KBM-7 (cell line): ENCODE data around the gene NCOA6.
"Not testable (repeated sequence)": the region's sequence is repeated elsewhere in the genome, so short reads cannot be mapped to it uniquely, and the experiment has no call there.

Source experiments
- DNase-seq: peaks from one replicate; pipeline ENCODE4 v3.0.0-alpha.2; 2015
- in situ Hi-C: fragments of 300-500 bp; cut with MboI; formaldehyde crosslinking; loops from 2 replicates; pipeline ENCODE4 v1.14.3; 2020; ENCODE audit warnings: low sequenced_read_pairs, low pct_unique_long_range_greater_than_20kb, mixed read lengths

NCOA6 gene

DNA sequence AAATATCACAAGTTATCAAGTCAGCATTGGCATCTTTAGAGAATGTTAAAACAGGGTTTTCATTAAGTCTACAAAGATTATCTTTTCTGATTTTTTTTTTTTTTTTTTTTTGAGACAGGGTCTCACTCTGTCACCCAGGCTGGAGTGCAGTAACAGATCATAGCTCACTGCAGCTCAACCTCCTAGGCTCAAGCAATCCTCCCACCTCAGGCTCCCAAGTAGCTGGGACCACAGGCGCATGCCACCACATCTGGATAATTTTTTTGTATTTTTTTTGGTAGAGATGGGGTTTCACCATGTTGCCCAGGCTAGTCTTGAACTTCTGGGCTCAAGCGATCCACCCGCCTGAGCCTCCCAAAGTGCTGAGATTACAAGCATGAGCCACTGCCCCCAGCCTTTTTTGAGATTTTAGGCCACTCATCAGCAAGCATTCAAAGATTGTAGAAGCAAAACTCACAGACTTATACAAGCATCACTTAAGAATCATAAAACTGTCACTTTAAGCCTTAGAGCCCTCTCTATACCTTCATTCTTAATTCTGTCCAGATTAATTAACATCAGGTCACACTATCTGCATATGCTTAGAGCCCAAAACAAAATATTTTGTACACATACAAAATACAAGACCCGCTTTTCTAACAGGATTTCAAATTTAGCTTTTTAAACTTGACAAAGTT, 32.6 kb downstream of the NCOA6 start:
- DNase-seq = no peak
- in situ Hi-C loops = no loop called here

DNA sequence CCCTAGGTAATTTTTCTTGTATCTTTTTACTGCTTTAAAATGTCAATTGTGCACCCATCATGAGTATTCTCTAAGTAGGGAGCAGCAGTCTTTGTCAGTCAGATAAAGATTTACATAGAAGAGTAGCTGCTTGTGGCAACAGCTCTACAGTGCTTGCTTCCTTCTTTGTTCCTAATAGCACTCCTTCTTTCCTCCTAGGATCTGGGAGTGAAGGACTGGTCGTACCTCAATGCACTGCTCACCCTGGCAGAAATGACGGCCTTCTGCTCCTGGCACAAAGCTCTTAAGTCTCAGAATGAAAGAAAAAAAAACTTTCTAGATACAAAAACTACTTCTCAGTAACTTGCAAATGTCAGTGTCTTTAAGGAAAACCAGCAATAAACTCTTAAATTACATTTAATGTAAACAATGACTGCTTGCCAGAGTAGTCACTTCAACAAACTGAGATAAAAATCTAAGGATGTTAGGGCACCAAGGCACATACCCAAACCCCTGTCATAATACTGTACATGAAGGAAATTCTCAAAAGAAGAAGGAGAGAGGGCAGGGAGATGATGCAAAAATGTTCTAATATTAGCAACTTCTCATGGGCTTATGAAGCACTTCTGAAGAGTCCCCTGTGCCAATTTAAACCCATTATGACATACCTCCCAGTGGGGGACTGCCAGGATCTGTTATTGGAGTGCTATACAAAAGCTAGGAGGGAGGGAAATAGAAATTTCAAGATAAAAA, 34.0 kb downstream of the NCOA6 start:
- no peak for DNase-seq
- in situ Hi-C loops = no loop called here

DNA sequence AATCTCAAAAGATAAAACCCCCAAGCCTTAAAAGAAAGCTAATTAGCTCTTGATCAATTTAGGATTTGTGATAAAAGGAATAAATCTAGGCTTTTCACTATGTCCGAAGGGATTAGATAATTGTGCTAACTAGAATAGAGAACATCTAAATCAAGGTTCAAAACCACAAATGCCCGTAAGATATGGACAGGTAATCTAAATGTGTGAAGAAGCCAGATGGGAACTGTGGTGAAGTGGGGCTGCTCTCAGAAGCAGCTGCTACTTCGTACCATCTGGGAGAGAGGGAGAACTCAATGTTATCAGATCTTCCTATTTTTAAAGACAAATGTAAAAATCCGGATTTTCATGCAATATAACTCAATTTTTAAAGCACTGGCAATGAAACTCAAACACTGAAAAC, 44.2 kb downstream of the NCOA6 start:
- DNase-seq = no peak
- in situ Hi-C loops = no loop called here

DNA sequence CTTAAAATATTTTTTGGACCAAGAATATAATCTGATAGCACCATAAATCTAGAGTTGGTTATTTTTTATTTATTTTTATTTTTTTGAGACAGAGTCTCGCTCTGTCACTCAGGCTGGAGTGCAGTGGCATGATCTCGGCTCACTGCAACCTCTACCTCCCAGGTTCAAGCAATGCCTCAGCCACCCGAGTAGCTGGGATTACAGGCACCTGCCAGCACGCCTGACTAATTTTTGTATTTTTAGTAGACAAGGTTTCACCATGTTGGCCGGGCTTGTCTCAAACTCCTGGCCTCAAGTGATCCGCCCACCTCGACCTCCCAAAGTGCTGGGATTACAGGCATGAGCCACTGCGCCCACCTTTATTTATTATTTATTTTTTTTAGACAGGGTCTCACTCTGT, 45.2 kb downstream of the NCOA6 start:
- DNase-seq, in situ Hi-C loops: not testable (repeated sequence)

DNA sequence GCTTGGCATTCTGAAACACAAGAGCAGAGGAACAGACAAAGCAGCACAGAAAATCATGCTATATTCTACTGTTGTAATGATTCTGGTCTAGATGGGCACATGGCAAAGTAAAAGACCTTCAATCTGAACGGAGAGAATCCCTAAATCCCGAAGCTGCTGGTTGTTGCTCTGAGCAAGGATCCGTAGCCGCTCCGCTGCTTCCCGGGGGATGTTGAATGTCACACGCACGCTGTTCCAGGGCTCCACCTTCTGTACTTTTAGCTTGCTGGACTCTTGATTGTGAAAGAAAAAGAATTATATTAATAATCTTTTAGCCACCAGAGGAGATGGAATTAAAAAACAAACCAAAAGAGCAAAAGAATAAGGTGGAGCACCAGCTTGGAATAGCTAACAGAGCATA, 49.3 kb downstream of the NCOA6 start:
- no peak for DNase-seq
- in situ Hi-C loops = no loop called here

DNA sequence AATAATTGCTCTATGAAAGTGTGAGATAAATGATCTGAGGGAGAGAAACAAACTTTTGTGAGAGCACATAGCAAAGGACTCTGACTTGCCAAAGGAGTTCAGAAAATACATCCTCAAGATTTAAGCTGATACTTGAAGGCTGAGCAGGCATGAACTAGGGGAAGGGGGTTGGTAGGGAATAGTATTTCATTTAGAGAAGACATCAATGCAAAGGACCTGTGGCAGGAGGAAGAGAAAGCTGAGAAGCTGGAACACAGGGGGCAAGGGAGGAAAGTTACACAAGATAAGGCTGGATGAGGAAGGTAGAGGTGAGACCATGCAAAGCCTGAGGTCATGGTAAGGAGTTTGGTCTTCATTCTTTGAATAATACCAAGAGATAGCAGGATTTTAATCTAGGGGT, 50.6 kb downstream of the NCOA6 start:
- no peak for DNase-seq
- in situ Hi-C loops = no loop called here

DNA sequence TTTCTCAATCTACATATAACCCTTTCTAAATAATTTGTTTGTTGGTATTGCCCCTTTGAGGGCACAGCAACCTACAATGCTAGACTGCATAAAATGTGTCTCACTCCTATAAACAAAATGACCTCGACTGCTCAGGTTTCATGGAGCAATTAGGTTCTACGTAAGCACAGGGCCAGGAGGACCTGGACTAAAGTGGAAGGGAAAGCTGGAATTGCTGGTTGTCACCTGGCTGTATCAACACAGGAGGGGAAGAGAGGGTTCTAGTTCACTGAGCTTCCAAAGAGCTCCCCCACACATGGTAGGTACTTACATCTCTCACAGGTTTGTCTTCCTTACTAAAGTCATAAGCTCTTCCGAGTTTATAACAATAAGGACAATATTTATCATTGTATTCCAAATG, 51.0 kb downstream of the NCOA6 start:
- in situ Hi-C loops = no loop called here
- DNase-seq = no peak

DNA sequence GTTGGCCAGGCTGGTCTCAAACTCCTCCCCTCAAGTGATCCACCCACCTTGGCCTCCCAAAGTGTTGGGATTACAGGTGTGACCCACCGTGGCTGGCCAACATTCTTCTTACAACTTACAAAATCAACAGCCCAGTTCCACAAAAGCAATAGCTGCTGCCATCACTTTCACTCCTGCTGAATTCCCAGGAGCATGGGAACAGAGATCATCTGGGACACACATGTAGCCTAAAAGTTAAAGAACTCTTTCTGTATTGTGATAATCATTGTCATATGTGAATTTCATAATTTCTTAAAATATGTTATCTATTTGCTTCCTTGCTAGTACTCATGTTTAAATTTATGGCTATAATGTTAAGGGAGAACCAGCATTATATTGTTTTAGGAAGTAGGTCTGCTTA, 51.7 kb downstream of the NCOA6 start:
- no peak for DNase-seq
- in situ Hi-C loops = no loop called here

DNA sequence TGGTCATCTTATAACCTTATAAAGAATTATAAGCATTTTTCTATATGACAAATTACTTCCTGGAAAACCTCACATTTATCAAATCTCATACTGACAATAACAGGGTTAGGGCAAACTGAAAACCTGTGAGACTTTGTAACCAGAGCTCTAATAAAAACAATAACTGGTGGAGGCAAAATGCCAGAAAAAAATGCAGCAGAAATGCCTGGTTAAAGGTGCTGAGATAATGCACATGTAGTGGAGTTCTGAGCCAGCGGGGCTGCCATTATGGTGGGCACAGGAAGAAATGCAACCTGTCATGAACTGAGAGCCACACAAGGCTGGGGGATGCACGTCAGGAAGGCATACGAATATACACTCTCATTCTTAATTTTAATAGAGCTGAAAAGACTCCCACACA, 53.0 kb downstream of the NCOA6 start:
- in situ Hi-C loops = no loop called here
- no peak for DNase-seq

DNA sequence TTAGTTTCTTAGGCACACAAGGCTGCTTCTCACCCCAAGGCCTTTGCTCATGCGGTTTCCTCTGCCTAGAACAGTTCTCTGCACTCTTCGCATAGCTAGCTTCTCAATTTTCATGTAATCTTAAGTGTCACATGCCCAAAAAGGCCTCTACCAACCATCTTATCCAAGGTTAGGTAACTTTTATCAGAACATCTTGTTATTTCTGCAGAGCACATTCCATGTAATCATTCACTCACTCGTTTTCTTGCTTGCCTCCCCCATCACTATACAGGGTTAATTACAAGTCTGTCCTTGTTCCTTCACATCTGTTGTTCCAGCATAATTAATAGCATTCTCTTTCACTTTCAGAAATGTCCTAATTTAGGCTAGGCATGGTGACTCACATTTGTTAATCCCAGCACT, 53.8 kb downstream of the NCOA6 start:
- in situ Hi-C loops = no loop called here
- no peak for DNase-seq

DNA sequence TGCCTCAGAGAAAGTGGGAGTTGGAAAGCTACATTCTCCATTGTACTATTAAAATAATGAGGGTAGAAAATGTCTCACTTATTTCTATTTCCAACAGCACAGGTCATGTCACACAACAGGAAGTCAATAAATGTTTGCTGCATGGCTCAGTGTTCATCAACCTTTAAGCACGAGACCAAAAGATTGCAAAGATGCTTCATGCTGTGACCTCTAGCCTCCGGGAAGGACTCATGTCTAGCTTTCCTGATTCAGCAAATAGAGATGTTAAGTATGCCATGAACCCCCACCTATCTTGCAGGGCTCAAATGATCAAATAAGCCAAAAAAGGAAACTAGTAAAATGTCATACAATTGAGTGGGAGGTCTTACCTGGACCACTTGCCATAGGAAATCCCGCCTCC, 57.4 kb downstream of the NCOA6 start:
- DNase-seq = no peak
- in situ Hi-C loops = no loop called here

DNA sequence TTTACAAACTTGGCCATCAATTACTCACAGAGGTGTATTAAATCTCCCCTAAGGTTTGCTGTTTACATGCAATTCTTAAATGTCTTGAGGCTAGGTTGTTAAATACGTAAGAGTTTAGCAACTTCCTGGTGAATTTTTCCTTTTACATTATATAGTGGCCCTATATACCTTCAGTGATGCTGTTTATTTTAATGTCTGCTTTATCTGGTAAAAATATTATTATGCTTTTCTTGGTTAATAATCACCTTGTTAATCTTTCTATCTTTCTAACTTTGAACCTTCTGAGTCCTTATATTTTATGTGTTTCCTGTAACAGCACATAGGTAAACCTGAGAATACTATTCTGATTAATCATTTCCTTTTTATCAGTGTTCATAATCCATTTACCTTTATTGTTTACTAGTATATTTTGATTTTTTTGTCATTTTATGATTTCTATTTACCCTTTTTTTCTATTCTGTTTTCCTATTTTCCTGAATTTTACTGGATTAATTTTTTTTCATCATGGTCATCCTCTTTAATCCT, 63.4 kb downstream of the NCOA6 start:
- no peak for DNase-seq
- in situ Hi-C loops = no loop called here

DNA sequence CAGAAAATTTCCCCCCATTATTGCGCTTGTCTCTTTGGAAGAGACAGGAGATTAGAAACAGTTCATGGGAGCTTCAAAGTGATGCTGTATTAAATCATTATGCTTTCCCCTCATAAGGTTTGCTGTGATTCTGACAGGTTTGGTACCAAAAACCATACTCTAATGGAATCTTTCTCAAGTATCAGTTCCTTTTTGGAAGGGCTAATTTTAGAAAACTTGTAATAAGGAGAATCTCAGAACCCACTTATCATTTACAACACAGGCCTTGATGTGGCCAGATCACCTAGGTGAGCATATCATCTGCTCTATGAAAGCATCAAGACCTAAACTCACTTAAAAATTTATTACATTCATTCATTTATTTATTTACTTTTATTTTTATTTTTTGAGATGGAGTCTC, 70.1 kb downstream of the NCOA6 start:
- in situ Hi-C loops = no loop called here
- no peak for DNase-seq

DNA sequence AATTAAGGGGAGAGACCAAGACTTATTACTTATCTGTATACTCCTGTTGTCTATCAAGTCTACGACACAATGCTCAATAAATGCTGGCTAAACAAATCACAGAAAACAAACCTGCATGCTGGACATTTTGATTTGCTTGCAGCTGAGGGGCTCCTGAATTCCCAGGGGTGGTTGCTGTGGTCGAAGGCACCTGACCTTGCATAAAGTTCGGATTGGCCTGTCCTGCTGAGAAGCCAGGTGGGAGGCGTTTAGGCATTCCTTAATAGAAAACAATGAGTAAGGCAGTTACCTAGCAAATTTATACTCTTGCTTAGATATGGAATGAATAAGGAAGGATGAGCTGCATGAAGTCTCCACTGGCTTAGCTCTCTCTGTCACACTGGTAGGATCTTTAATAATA, 70.8 kb downstream of the NCOA6 start:
- no peak for DNase-seq

DNA sequence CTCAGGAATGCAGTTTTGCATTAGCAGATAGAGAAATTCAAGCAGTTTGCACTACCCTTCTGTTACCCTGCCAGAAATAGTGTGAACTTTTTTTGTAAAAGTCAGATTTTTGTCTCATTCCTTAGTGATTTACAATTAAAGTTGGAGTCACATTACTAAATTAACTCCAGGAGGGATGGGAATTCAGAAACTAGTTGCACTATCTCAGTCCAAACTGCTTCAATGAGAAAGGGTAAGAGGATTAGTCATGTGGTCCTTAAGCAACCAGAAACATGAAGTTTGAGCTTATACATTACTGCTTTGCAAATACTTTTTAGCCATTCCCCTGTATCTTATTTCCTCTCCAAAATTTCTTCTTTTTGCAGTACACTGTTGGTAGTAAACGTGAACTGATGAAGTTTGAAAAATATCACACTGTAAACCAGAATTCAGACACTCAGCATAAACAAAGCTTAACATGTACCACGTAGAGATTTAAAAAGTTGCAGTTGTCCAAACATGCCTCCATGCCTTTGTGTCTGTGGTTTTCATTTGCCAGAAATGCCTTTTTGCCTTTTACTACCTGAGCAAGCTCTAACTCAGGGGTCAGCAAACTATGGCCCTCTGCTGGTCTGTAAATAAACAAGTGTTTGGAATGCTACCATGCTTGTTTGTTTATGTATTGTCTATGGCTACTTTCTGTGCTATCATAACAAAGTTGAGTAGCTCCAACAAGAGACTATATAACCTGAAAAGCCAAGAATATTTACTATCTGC, 71.6 kb downstream of the NCOA6 start:
- no peak for DNase-seq
- in situ Hi-C loops = no loop called here

More for the DNA sequence above, 70.8 kb downstream of the NCOA6 start:
- in situ Hi-C loops = no loop called here

DNA sequence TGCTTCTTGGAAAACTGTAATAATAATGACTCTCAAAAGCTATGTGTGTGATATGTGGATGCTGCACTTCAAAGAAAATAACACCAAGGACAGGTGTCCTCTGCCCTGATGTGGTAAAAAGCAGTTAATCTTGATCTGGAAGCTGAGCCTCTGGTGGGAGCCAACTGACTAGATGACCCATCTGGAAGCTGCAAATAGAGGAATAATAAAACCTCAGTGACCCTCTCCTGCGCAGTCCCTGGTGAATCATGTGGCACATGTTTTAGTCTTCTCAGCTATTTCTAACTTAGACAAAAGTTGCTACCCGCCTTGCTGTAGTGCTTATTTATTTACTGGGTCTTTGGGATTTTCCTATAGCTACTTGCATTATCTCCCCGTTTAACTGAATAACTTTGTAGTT, 74.0 kb downstream of the NCOA6 start:
- in situ Hi-C loops = no loop called here
- no peak for DNase-seq

DNA sequence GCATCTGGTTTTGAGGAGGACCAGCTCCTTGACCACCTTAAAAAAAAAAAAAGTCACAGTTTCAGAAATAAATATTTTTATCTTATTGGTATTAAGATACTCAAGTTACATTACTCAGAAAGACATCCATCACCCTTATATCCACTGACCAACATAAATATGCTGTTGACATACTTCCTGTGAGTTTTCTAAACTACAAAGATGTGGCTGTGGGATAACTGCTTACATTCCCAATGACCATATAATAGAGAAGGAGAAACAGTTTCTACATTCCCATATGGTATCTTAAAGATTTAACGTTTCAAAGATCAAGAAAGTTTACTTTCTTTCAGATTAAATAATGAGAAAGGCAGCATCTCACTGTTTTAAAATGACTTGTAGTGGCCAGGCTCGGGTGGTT, 75.0 kb downstream of the NCOA6 start:
- DNase-seq = no peak
- in situ Hi-C loops = no loop called here

DNA sequence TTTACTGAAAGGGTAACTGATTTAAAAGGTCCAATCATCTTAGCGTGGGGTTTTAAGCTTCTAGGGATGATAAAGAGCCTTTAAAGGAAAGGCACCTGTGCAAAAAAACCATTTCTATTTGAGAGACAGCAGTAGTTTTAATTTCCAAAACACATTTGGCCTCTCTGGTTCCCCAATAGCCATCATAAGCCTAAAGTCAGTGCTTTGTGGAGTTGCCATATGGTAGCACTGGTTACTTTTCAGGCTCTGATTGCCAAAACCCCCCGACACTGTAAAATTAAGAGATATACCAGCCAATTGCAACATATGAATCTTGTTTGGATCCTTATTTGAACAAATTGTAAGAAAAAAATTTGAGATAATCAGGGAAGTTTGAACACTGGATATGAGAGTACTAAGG, 76.7 kb downstream of the NCOA6 start:
- in situ Hi-C loops = no loop called here

DNA sequence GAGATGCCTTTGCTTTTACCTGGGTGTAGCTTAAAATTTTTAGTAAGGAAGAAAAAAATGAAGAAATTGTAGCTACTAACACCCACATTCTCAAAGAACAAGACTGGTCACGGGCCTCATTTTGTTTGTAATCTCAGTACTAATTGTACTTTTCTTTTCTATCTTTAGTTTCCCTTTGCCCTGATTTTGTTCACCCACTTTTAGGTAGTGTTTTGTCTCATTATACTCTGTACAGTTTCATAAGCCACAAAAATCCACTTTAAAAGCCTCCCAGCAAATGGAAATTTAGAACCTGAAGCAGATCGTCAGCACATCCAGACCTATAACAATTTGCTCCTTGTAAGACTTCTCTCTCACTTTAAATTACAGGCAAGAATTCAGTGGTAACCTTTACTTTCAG, 78.0 kb downstream of the NCOA6 start:
- in situ Hi-C loops = no loop called here
- no peak for DNase-seq

More for the DNA sequence above, 76.7 kb downstream of the NCOA6 start:
- no peak for DNase-seq

DNA sequence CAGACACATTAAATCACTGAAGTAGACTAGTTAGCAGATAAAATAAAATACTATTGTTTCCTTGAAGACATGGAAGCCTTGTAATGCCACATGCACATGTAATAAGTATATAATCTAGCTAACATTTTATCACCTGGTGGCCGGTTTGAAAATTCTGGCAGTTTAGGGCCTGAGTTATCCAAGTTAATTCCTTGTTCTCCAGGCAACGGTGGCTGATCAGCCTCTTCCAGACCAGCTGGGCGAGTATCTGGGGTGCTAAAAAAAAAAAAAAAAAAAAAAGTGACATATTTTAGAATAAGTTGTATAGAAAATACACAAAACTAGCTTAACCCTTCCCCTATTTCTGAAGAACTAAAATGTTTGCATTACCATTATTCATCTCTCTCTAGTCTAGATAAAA, 78.8 kb downstream of the NCOA6 start:
- in situ Hi-C loops = no loop called here
- DNase-seq = no peak
